Stimulated activated CD4-positive, alpha-beta T cell treated with anti-CD3 and anti-CD28 coated beads, Interleukin-15, amount 100 ng/mL, for 48 hours (primary cell): ENCODE measurements around the gene ARHGAP30.
A peak's percentile ranks its signal among the peaks of the same experiment; 100 is the strongest.
"Not testable (repeated sequence)": the region's sequence is repeated elsewhere in the genome, so short reads cannot be mapped to it uniquely, and the experiment has no call there.

Experiments
- DNase-seq, 2 donors: peaks; one replicate each; pipeline ENCODE4 v3.0.0-alpha.2; 2020; ENCODE audit warnings: low read depth in 2 of 2

Gene ARHGAP30

GRCh38 chr1:161069731-161070270 is at the start of gene ARHGAP30:
Gene ARHGAP30 (minus strand): TSS chr1:161069891. CDS start chr1:161069624, 267 bp downstream.
- DNase-seq, result peak; percentile 81 to 82

GRCh38 chr1:161117759-161118581 is 48.3 kb upstream of the ARHGAP30 start, which contains the start of the genes NIT1 and PFDN2:
Gene NIT1 (plus strand): TSS chr1:161118105. CDS start chr1:161118177, 72 bp downstream.
Gene PFDN2 (minus strand): TSS chr1:161118037. CDS start chr1:161118026, 11 bp downstream.
- DNase-seq, result peak; percentile 74 to 82

- not testable (repeated sequence) for DNase-seq
Observed at GRCh38 chr1:161115961-161116360, 46.3 kb upstream of the ARHGAP30 start.

GRCh38 chr1:161115132-161115711 is 45.5 kb upstream of the ARHGAP30 start:
- DNase-seq, result peak; percentile 41 to 51

GRCh38 chr1:161114556-161114955 is 44.9 kb upstream of the ARHGAP30 start:
- no peak for DNase-seq

GRCh38 chr1:161113915-161114314 is 44.2 kb upstream of the ARHGAP30 start:
- no peak for DNase-seq

GRCh38 chr1:161111527-161111926 is 41.8 kb upstream of the ARHGAP30 start:
- no peak for DNase-seq

- no peak for DNase-seq
Observed at GRCh38 chr1:161111117-161111516, 41.4 kb upstream of the ARHGAP30 start.

GRCh38 chr1:161106431-161106830 is 36.7 kb upstream of the ARHGAP30 start:
- DNase-seq, result no peak

GRCh38 chr1:161100556-161100955 is 30.9 kb upstream of the ARHGAP30 start:
- DNase-seq, result no peak

GRCh38 chr1:161099090-161099802 is 29.6 kb upstream of the ARHGAP30 start:
- no peak for DNase-seq

- DNase-seq, result peak; percentile 52 to 55
Observed at GRCh38 chr1:161098210-161099068, 28.7 kb upstream of the ARHGAP30 start, which contains the start of gene KLHDC9. Gene KLHDC9 (plus strand): TSS chr1:161098361. CDS start chr1:161098536, 175 bp downstream.

- no peak for DNase-seq
Observed at GRCh38 chr1:161096530-161096929, 26.8 kb upstream of the ARHGAP30 start.

GRCh38 chr1:161096015-161096414 is 26.3 kb upstream of the ARHGAP30 start:
- no peak for DNase-seq

- no peak for DNase-seq
Observed at GRCh38 chr1:161095230-161095629, 25.5 kb upstream of the ARHGAP30 start.

- DNase-seq, result no peak
Observed at GRCh38 chr1:161094481-161094880, 24.8 kb upstream of the ARHGAP30 start.

GRCh38 chr1:161092621-161093028 is 22.9 kb upstream of the ARHGAP30 start:
- DNase-seq, result peak; percentile 34 to 52

- no peak for DNase-seq
Observed at GRCh38 chr1:161091796-161092507, 22.3 kb upstream of the ARHGAP30 start.

- DNase-seq, result no peak
Observed at GRCh38 chr1:161091093-161091492, 21.4 kb upstream of the ARHGAP30 start.

- DNase-seq, result no peak
Observed at GRCh38 chr1:161090617-161091016, 20.9 kb upstream of the ARHGAP30 start.
